Measurements from ENCODE around the gene PPARG.
A peak's percentile ranks its signal among the peaks of the same experiment; 100 is the strongest.

Gene PPARG

DNA sequence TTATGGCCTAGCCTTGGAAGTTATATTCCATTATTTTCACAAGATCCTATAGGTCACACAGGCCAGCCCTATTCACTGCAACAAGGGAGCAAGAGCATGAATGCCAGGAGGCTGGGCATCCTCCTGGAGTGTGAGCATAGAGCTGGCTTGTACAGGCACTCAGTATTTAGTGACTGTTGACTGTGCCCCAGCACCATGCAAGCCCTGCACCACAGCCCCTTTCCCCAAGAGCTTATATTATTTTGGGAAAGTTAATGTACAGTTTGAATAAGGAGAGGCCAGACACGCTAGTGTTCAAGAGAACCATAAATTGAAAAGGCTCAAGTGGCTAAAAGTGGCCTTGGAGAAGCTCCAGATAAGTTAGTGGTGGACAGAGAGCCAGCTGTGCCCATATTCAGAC lies 163.1 kb downstream of the PPARG start:
- ChIA-PET CTCF (interaction anchor here (1.2 kb wide), 1 partner anchor 275 kb away, joined by 3 read pairs; no protein-coding TSS in a partner anchor), POLR2A (no interaction called here)
- WGBS (ENCODE audit: insufficient coverage) = 100% methylated on average over 1 of the region's 1 CpG

DNA sequence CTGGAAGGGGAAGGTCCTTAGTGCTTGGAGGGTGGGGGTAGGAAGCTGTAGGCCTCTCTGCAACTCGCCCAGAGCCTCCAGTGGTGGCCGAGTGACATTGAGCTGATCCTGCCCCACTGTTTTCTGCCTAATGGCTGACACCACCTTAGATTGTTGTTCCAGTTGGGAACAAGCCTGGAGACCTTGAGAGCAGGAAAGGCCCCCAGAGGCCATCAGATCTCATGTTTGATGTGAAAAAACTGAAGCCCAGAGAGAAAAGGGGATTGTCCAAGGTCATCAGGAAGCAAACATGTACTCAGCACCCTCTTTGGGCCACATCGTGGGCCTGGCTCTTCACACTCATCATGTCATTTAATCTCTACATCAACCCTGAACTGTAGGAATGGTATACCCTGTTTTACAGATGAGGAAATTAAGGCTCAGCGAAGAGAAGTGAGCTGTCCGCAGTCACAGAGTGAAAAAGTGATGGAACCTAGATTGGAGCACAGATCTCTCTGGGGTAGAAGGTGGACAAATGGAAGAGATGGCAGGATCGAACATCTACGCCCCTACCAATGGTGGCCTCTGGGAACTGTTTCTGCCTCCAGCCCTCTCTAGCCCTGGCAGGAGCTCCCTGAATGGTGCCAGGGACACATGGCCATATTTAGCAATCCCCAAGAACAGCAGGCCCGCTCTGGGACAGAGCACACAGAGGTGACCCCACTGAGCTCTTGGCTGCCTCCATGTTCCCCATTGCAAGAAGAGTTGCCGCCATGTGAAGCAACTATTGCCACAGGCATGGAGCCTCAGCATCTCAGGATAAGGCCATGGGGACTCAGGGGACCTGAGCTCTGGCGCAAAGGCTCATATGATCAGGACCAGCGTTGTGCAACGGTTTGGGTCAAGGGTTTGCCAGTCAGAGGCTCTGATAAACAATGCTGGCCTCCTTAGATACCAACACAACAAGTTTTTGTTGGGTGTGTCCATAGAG lies 163.8 kb downstream of the PPARG start:
- CTCF ChIA-PET = interaction anchor here (1.2 kb wide), 1 partner anchor 276 kb away, joined by 3 read pairs; no protein-coding TSS in a partner anchor
- Histone ChIP-seq H3K9me3 (ENCODE audit: control extremely low read depth in 1 of 5, control insufficient read depth in 4 of 5, insufficient read depth in 2 of 5, low read depth in 1 of 5, low read length in 4 of 5) (peaks cover 0 to 4% (median 0%) of the 10 kb centered on the region in 5 experiments), H3K27me3 (replicated peaks in 2 of 5; ENCODE audit: control insufficient read depth in 4 of 5, insufficient read depth in 5 of 5, low read length in 4 of 5) (no peaks in the 10 kb centered on the region), H3K4me1 (ENCODE audit: control extremely low read depth in 1 of 4, control insufficient read depth in 4 of 4, insufficient read depth in 4 of 4, low read length in 3 of 4) (peaks cover 0 to 4% (median 2%) of the 10 kb centered on the region in 4 experiments), H3K4me3 (ENCODE audit: control insufficient read depth in 1 of 7, extremely low read depth in 1 of 7, insufficient read depth in 4 of 7, low read depth in 2 of 7, low read length in 6 of 7) (no peak overlapping the region), H3K27ac (ENCODE audit: insufficient read depth in 1 of 2, low read depth in 1 of 2, low read length in 2 of 2, poor library complexity in 1 of 2, severe bottlenecking in 2 of 2) (no peak overlapping the region), H3K36me3 (ENCODE audit: control insufficient read depth in 4 of 4, insufficient read depth in 4 of 4, low read length in 3 of 4) (no peaks in the 10 kb centered on the region)
- WGBS (ENCODE audit: insufficient coverage) = 92% methylated on average over 6 of the region's 12 CpGs
- POLR2A ChIA-PET = no interaction called here
- no peak for DNase-seq

More for the DNA sequence above, 163.1 kb downstream of the PPARG start:
- H3K4me1 ChIP-seq (ENCODE audit: control extremely low read depth in 1 of 4, control insufficient read depth in 4 of 4, insufficient read depth in 4 of 4, low read length in 3 of 4) = peaks cover 0 to 4% (median 2%) of the 10 kb centered on the region in 4 experiments
- no peak overlapping the region for H3K4me3 ChIP-seq (ENCODE audit: control insufficient read depth in 1 of 7, extremely low read depth in 1 of 7, insufficient read depth in 4 of 7, low read depth in 2 of 7, low read length in 6 of 7)
- H3K27me3 ChIP-seq (replicated peaks in 2 of 5; ENCODE audit: control insufficient read depth in 4 of 5, insufficient read depth in 5 of 5, low read length in 4 of 5) = no peaks in the 10 kb centered on the region
- peaks cover 0 to 4% (median 0%) of the 10 kb centered on the region in 5 experiments for H3K9me3 ChIP-seq (ENCODE audit: control extremely low read depth in 1 of 5, control insufficient read depth in 4 of 5, insufficient read depth in 2 of 5, low read depth in 1 of 5, low read length in 4 of 5)
- no peak overlapping the region for H3K27ac ChIP-seq (ENCODE audit: insufficient read depth in 1 of 2, low read depth in 1 of 2, low read length in 2 of 2, poor library complexity in 1 of 2, severe bottlenecking in 2 of 2)
- no peak for DNase-seq
- H3K36me3 ChIP-seq (ENCODE audit: control insufficient read depth in 4 of 4, insufficient read depth in 4 of 4, low read length in 3 of 4) = no peaks in the 10 kb centered on the region

DNA sequence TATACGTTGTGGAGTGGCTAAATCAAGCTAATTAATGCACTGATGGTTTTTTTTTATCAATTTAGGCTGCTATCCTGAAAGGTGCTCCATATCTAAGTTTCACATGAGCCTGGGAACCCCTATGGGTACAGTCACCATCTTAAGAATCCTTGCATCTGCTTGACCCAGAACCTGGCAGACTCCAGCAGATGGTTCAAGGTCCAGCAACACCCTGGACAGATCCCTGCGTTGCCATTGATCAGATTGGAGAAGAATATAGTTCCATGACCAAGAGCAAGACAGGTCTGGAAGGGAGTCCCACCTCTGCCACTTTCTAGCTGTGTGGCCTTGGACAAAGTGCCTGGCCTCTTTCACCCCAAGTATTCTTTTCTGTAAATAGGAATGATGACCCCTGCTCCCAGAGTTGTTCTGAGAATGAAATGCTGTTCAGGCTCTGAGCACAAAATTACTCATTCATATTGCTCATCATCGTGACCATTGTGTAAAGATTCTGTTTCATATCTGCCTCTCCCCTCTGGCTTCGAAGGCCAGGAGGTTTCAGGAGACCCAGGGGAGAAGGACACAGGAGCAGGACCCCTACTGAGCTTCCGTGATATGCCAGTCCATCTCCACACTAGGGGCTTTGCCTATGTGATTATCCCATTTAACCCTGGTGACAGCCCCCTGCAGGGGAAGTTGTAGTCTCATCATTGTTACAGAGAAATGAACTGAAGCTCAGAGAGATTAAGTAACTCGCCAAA lies 165.4 kb downstream of the PPARG start:
- no peak overlapping the region for H3K4me3 ChIP-seq (ENCODE audit: control insufficient read depth in 1 of 7, extremely low read depth in 1 of 7, insufficient read depth in 4 of 7, low read depth in 2 of 7, low read length in 6 of 7)
- peaks cover 0 to 4% (median 2%) of the 10 kb centered on the region in 4 experiments for H3K4me1 ChIP-seq (ENCODE audit: control extremely low read depth in 1 of 4, control insufficient read depth in 4 of 4, insufficient read depth in 4 of 4, low read length in 3 of 4)
- peaks cover 0 to 4% (median 0%) of the 10 kb centered on the region in 5 experiments for H3K9me3 ChIP-seq (ENCODE audit: control extremely low read depth in 1 of 5, control insufficient read depth in 4 of 5, insufficient read depth in 2 of 5, low read depth in 1 of 5, low read length in 4 of 5)
- no peaks in the 10 kb centered on the region for H3K36me3 ChIP-seq (ENCODE audit: control insufficient read depth in 4 of 4, insufficient read depth in 4 of 4, low read length in 3 of 4)
- DNase-seq = no peak
- H3K27me3 ChIP-seq (replicated peaks in 2 of 5; ENCODE audit: control insufficient read depth in 4 of 5, insufficient read depth in 5 of 5, low read length in 4 of 5) = no peaks in the 10 kb centered on the region
- CTCF ChIA-PET = interaction anchor here (1.0 kb wide), 1 partner anchor 14 kb away, joined by 4 read pairs; no protein-coding TSS in a partner anchor
- H3K27ac ChIP-seq (ENCODE audit: insufficient read depth in 1 of 2, low read depth in 1 of 2, low read length in 2 of 2, poor library complexity in 1 of 2, severe bottlenecking in 2 of 2) = no peak overlapping the region
- WGBS (ENCODE audit: insufficient coverage) = 90% methylated on average over 5 of the region's 6 CpGs
- POLR2A ChIA-PET = interaction anchor here (0.7 kb wide), 1 partner anchor 210 kb away, joined by 3 read pairs; the partner anchor contains the start of gene RAF1

DNA sequence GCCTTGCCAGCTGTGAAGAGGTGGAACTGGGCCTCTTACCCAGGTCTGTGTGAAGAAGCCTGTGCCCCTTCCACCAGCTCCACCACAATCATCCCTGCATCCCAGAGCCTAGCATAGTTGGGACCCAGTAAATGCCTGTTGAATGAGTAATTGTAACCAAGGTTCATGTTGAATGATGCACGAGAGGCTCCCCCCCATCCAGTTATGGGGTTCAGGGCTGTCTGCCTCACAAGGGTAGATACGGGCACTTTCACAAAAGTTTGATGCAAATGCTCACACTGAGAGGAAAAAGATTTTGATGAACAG lies 165.9 kb downstream of the PPARG start:
- Histone ChIP-seq H3K4me3 (ENCODE audit: control insufficient read depth in 1 of 7, extremely low read depth in 1 of 7, insufficient read depth in 4 of 7, low read depth in 2 of 7, low read length in 6 of 7) (no peak overlapping the region), H3K36me3 (ENCODE audit: control insufficient read depth in 4 of 4, insufficient read depth in 4 of 4, low read length in 3 of 4) (no peaks in the 10 kb centered on the region), H3K9me3 (ENCODE audit: control extremely low read depth in 1 of 5, control insufficient read depth in 4 of 5, insufficient read depth in 2 of 5, low read depth in 1 of 5, low read length in 4 of 5) (peaks cover 0 to 4% (median 0%) of the 10 kb centered on the region in 5 experiments), H3K27me3 (replicated peaks in 2 of 5; ENCODE audit: control insufficient read depth in 4 of 5, insufficient read depth in 5 of 5, low read length in 4 of 5) (no peaks in the 10 kb centered on the region), H3K27ac (ENCODE audit: insufficient read depth in 1 of 2, low read depth in 1 of 2, low read length in 2 of 2, poor library complexity in 1 of 2, severe bottlenecking in 2 of 2) (no peak overlapping the region), H3K4me1 (ENCODE audit: control extremely low read depth in 1 of 4, control insufficient read depth in 4 of 4, insufficient read depth in 4 of 4, low read length in 3 of 4) (peaks cover 0 to 4% (median 2%) of the 10 kb centered on the region in 4 experiments)
- ChIA-PET CTCF (no interaction called here), POLR2A (no interaction called here)
- 100% methylated on average over 2 of the region's 2 CpGs for WGBS (ENCODE audit: insufficient coverage)
- DNase-seq = no peak

DNA sequence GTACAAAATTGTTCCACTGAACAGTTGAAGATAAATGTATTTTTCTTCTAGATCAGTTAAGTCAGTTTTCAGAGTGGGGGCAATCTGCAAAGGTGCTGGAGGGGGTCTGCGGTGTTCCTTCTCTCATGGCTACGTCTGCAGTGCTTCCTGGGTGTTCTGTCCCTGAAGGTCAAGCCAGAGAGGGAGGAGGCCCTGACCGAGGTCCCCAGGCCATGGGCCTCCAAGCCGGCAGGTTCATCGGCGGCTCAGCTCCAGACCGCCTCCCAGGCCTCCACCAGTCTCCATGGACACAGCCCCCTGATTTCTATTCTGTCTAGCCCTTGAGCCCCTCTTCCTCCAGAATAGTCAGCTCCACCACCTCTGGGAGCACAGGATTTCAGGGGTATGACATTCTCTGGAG lies 166.9 kb downstream of the PPARG start:
- Histone ChIP-seq H3K36me3 (ENCODE audit: control insufficient read depth in 4 of 4, insufficient read depth in 4 of 4, low read length in 3 of 4) (no peaks in the 10 kb centered on the region), H3K4me1 (ENCODE audit: control extremely low read depth in 1 of 4, control insufficient read depth in 4 of 4, insufficient read depth in 4 of 4, low read length in 3 of 4) (peaks cover 0 to 4% (median 2%) of the 10 kb centered on the region in 4 experiments), H3K27ac (ENCODE audit: insufficient read depth in 1 of 2, low read depth in 1 of 2, low read length in 2 of 2, poor library complexity in 1 of 2, severe bottlenecking in 2 of 2) (no peak overlapping the region), H3K4me3 (ENCODE audit: control insufficient read depth in 1 of 7, extremely low read depth in 1 of 7, insufficient read depth in 4 of 7, low read depth in 2 of 7, low read length in 6 of 7) (no peak overlapping the region), H3K9me3 (ENCODE audit: control extremely low read depth in 1 of 5, control insufficient read depth in 4 of 5, insufficient read depth in 2 of 5, low read depth in 1 of 5, low read length in 4 of 5) (peaks cover 0 to 4% (median 0%) of the 10 kb centered on the region in 5 experiments), H3K27me3 (replicated peaks in 2 of 5; ENCODE audit: control insufficient read depth in 4 of 5, insufficient read depth in 5 of 5, low read length in 4 of 5) (no peaks in the 10 kb centered on the region)
- DNase-seq = no peak
- CTCF ChIA-PET = no interaction called here
- POLR2A ChIA-PET = no interaction called here
- 100% methylated on average over 6 of the region's 7 CpGs for WGBS (ENCODE audit: insufficient coverage)

DNA sequence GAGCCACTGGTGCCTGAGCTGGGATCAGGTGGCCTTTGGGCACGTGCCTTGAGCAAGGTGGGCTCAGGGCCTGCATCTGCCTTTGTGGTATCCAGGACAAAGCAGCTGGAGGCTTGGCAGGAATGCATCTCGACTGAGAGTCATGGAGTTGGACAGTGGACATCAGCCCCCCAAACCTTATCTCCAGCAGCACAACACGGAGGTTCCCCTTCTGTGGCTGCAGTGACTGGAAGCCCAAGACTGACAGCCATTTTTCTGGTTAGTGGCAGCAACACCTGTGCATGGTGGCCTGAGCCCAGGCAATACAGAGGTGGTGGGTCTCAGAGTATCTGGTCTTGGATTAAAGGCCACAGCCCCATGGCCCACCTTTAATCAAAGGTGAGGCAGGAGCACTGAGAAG lies 167.6 kb downstream of the PPARG start:
- H3K27me3 ChIP-seq (replicated peaks in 2 of 5; ENCODE audit: control insufficient read depth in 4 of 5, insufficient read depth in 5 of 5, low read length in 4 of 5) = no peaks in the 10 kb centered on the region
- POLR2A ChIA-PET = no interaction called here
- no peak overlapping the region for H3K27ac ChIP-seq (ENCODE audit: insufficient read depth in 1 of 2, low read depth in 1 of 2, low read length in 2 of 2, poor library complexity in 1 of 2, severe bottlenecking in 2 of 2)
- H3K4me3 ChIP-seq (ENCODE audit: control insufficient read depth in 1 of 7, extremely low read depth in 1 of 7, insufficient read depth in 4 of 7, low read depth in 2 of 7, low read length in 6 of 7) = no peak overlapping the region
- peaks cover 0 to 4% (median 0%) of the 10 kb centered on the region in 5 experiments for H3K9me3 ChIP-seq (ENCODE audit: control extremely low read depth in 1 of 5, control insufficient read depth in 4 of 5, insufficient read depth in 2 of 5, low read depth in 1 of 5, low read length in 4 of 5)
- DNase-seq = peak in 2 of 3 donors; percentile 44 to 60
- peaks cover 0 to 4% (median 2%) of the 10 kb centered on the region in 4 experiments for H3K4me1 ChIP-seq (ENCODE audit: control extremely low read depth in 1 of 4, control insufficient read depth in 4 of 4, insufficient read depth in 4 of 4, low read length in 3 of 4)
- no peaks in the 10 kb centered on the region for H3K36me3 ChIP-seq (ENCODE audit: control insufficient read depth in 4 of 4, insufficient read depth in 4 of 4, low read length in 3 of 4)
- CTCF ChIA-PET = no interaction called here
- WGBS (ENCODE audit: insufficient coverage) = 17% methylated on average over 1 of the region's 3 CpGs
